CD4-positive, alpha-beta T cell treated with Interleukin-17A for 1 hour (primary cell): ENCODE measurements around the gene SMR3A.

Source experiments
- DNase-seq: peaks from one replicate; pipeline ENCODE4 v3.0.0-alpha.2; 2020

SMR3A gene

GRCh38 chr4:70360460-70360859, at the start of gene SMR3A:
TSS of gene SMR3A (plus strand) at chr4:70360760. CDS start at chr4:70362116, 1,356 bp downstream.
- no peak for DNase-seq

- DNase-seq: no peak
Observed at GRCh38 chr4:70313736-70314135, 46.8 kb upstream of the SMR3A start.

GRCh38 chr4:70315928-70316327, 44.6 kb upstream of the SMR3A start:
- no peak for DNase-seq

GRCh38 chr4:70326052-70326451, 34.5 kb upstream of the SMR3A start:
- no peak for DNase-seq

- DNase-seq: no peak
Observed at GRCh38 chr4:70334681-70335080, 25.9 kb upstream of the SMR3A start, which contains the start of gene CABS1. TSS of gene CABS1 (plus strand) at chr4:70334981. CDS start at chr4:70335040, 59 bp downstream.

GRCh38 chr4:70336043-70336442, 24.5 kb upstream of the SMR3A start:
- no peak for DNase-seq

- DNase-seq: no peak
Observed at GRCh38 chr4:70337886-70338420, 22.6 kb upstream of the SMR3A start.

GRCh38 chr4:70356185-70356584, 4.4 kb upstream of the SMR3A start:
- DNase-seq: no peak

- DNase-seq: no peak
Observed at GRCh38 chr4:70359115-70359661, 1.4 kb upstream of the SMR3A start.

- DNase-seq: no peak
Observed at GRCh38 chr4:70364002-70364401, 3.4 kb downstream of the SMR3A start.

GRCh38 chr4:70365479-70365878, 4.9 kb downstream of the SMR3A start:
- no peak for DNase-seq

- no peak for DNase-seq
Observed at GRCh38 chr4:70367813-70368212, 7.3 kb downstream of the SMR3A start.

- no peak for DNase-seq
Observed at GRCh38 chr4:70371987-70372386, 11.4 kb downstream of the SMR3A start.

GRCh38 chr4:70372760-70373159, 12.2 kb downstream of the SMR3A start:
- DNase-seq: no peak

- no peak for DNase-seq
Observed at GRCh38 chr4:70380578-70380977, 20.0 kb downstream of the SMR3A start.

- no peak for DNase-seq
Observed at GRCh38 chr4:70382691-70383181, 22.2 kb downstream of the SMR3A start, which contains the start of gene SMR3B. TSS of gene SMR3B (plus strand) at chr4:70383131. CDS start at chr4:70384511, 1,380 bp downstream.

- DNase-seq: no peak
Observed at GRCh38 chr4:70392057-70392776, 31.7 kb downstream of the SMR3A start.

- no peak for DNase-seq
Observed at GRCh38 chr4:70397580-70397979, 37.0 kb downstream of the SMR3A start, which contains the start of gene OPRPN. TSS of gene OPRPN (plus strand) at chr4:70397940. CDS start at chr4:70399286, 1,346 bp downstream.

- no peak for DNase-seq
Observed at GRCh38 chr4:70399319-70399718, 38.8 kb downstream of the SMR3A start.

- no peak for DNase-seq
Observed at GRCh38 chr4:70402762-70403161, 42.2 kb downstream of the SMR3A start.

GRCh38 chr4:70405765-70406164, 45.2 kb downstream of the SMR3A start:
- no peak for DNase-seq
